AG04450 (cell line): Measurements from ENCODE around the gene DCTN2. TPM values are rescaled to one million over a fixed set of nuclear protein-coding genes. Genes with fewer than 3 reads are reported as not detected.

Experiments used
- CTCF ChIA-PET: fragments of 300-600, 350-600 bp; formaldehyde crosslinking; extraction: SDS; loops from one replicate; lab custom pipeline; 2022; ENCODE audit warnings: antibody characterized with exemption, inconsistent platforms; lab: Charles Lee
- POLR2A ChIA-PET: fragments of 350-600 bp; formaldehyde crosslinking; extraction: SDS; loops from one replicate; lab custom pipeline; 2021; ENCODE audit warnings: antibody characterized with exemption, inconsistent platforms; lab: Yijun Ruan, JAX
- DNase-seq: peaks from one replicate; pipeline ENCODE4 v3.0.0-alpha.2; 2011; ENCODE audit warnings: low read depth, low spot score
- H3K27ac ChIP-seq: one replicate; pipeline ENCODE4 v1.5.1; 2012; ENCODE audit warnings: low read depth, low read length, control low read depth
- H3K27me3 ChIP-seq: one replicate; pipeline ENCODE4 v1.6.0; 2012; ENCODE audit warnings: low read length; ENCODE audit not compliant: control insufficient read depth, insufficient read depth
- H3K4me3 ChIP-seq: 2 replicates; pipeline ENCODE4 v1.5.1; 2011; ENCODE audit warnings: mild to moderate bottlenecking, low read depth, low read length, control low read depth
- H3K9me3 ChIP-seq: 2 replicates; pipeline ENCODE4 v1.5.1; 2012; ENCODE audit warnings: low read length; ENCODE audit not compliant: control insufficient read depth, insufficient read depth
- CTCF ChIP-seq: IDR thresholded peaks from 2 replicates; pipeline ENCODE4 v1.5.1; 2011; ENCODE audit warnings: low read depth, low read length, control low read depth, inconsistent platforms
- polyA plus RNA-seq: library from polyadenylated mRNA; depleted of rRNA; stranded (reverse); fragments of >200 nt; gene quantifications from 2 replicates; pipeline ENCODE4 v1.2.3, GENCODE V29; 2011

The DCTN2 gene
- polyA plus RNA-seq, 1 experiment: 160 TPM

- ChIA-PET CTCF (no interaction called here), POLR2A (no interaction called here)
- no peak for DNase-seq
- no peak overlapping the region for H3K4me3 ChIP-seq
- H3K27ac ChIP-seq: no peak overlapping the region
- peaks cover 19% of the 10 kb centered on the region for H3K27me3 ChIP-seq
- TF ChIP-seq CTCF: no peak
- no peaks in the 10 kb centered on the region for H3K9me3 ChIP-seq
Measured at GRCh38 chr12:57577981-57578758, 31.2 kb upstream of the DCTN2 start.

- Histone ChIP-seq H3K27ac (no peak overlapping the region), H3K4me3 (no peak overlapping the region), H3K9me3 (no peaks in the 10 kb centered on the region), H3K27me3 (peaks cover 21% of the 10 kb centered on the region)
- no peak for DNase-seq
- ChIA-PET CTCF (interaction anchor here (6.5 kb wide), 1 partner anchor 6 kb away, joined by 61 read pairs; no protein-coding TSS in a partner anchor), POLR2A (no interaction called here)
- no peak for TF ChIP-seq CTCF
Measured at GRCh38 chr12:57576613-57577160, 29.7 kb upstream of the DCTN2 start.

GRCh38 chr12:57575771-57576612 is 29.0 kb upstream of the DCTN2 start:
- no peak for TF ChIP-seq CTCF
- H3K4me3 ChIP-seq: no peak overlapping the region
- H3K27ac ChIP-seq: no peak overlapping the region
- ChIA-PET CTCF (interaction anchor here (1.2 to 6.5 kb wide), 3 partner anchors 7 to 57 kb away, joined by 3 to 61 read pairs (median 3); partner anchors contain the start of gene B4GALNT1), POLR2A (interaction anchor here (0.6 kb wide), 1 partner anchor 12 kb away, joined by 4 read pairs; no protein-coding TSS in a partner anchor)
- no peaks in the 10 kb centered on the region for H3K9me3 ChIP-seq
- no peak for DNase-seq
- peaks cover 27% of the 10 kb centered on the region for H3K27me3 ChIP-seq

GRCh38 chr12:57574795-57575194 is 27.8 kb upstream of the DCTN2 start:
- TF ChIP-seq CTCF: no peak
- POLR2A ChIA-PET: no interaction called here
- no peak for DNase-seq
- peaks cover 22% of the 10 kb centered on the region for H3K27me3 ChIP-seq
- CTCF ChIA-PET: interaction anchor here (1.2 to 6.5 kb wide), 3 partner anchors 8 to 58 kb away, joined by 3 to 61 read pairs (median 3); partner anchors contain the start of gene B4GALNT1
- H3K9me3 ChIP-seq: no peaks in the 10 kb centered on the region; the same call in 1 of the 2 replicates
- no peak overlapping the region for H3K27ac ChIP-seq
- H3K4me3 ChIP-seq: no peak overlapping the region
